GM23248 (cell line): ENCODE data around the gene TBX18. TPM values are rescaled to one million over a fixed set of nuclear protein-coding genes. Genes with fewer than 3 reads are reported as not detected.

Source experiments
- DNase-seq: peaks from one replicate; pipeline ENCODE4 v3.0.0-alpha.2; 2015
- H2AFZ ChIP-seq: fragments of 200-600 bp; sonication (generic); 2 replicates; pipeline ENCODE4 v1.6.1; 2016; ENCODE audit warnings: antibody characterized with exemption
- H3F3A ChIP-seq: fragments of 200-600 bp; sonication (generic); 2 replicates; pipeline ENCODE4 v1.6.1; 2016; ENCODE audit warnings: mild to moderate bottlenecking, antibody characterized with exemption, mixed run types; ENCODE audit not compliant: insufficient read depth
- H3K27ac ChIP-seq: fragments of 200-600 bp; sonication (generic); 2 replicates; pipeline ENCODE4 v1.5.1; 2016; ENCODE audit warnings: mild to moderate bottlenecking
- H3K27me3 ChIP-seq: fragments of 200-600 bp; sonication (generic); replicated peaks from 2 replicates; pipeline ENCODE4 v1.6.1; 2016; ENCODE audit warnings: mild to moderate bottlenecking; ENCODE audit not compliant: insufficient read depth
- H3K36me3 ChIP-seq: fragments of 200-600 bp; sonication (generic); 2 replicates; pipeline ENCODE4 v1.6.1; 2016; ENCODE audit warnings: low read depth, mild to moderate bottlenecking
- H3K4me1 ChIP-seq: fragments of 200-600 bp; sonication (generic); 2 replicates; pipeline ENCODE4 v1.6.1; 2016; ENCODE audit warnings: mild to moderate bottlenecking; ENCODE audit not compliant: insufficient read depth
- H3K4me2 ChIP-seq: fragments of 200-600 bp; sonication (generic); one replicate; pipeline ENCODE4 v1.6.1; 2016; ENCODE audit warnings: mild to moderate bottlenecking; ENCODE audit not compliant: unreplicated experiment
- H3K4me3 ChIP-seq: fragments of 200-600 bp; sonication (generic); 2 replicates; pipeline ENCODE4 v1.5.1; 2016; ENCODE audit warnings: mild to moderate bottlenecking
- H3K79me2 ChIP-seq: fragments of 200-600 bp; sonication (generic); 2 replicates; pipeline ENCODE4 v1.6.1; 2016; ENCODE audit warnings: mild to moderate bottlenecking; ENCODE audit not compliant: insufficient read depth
- H3K9ac ChIP-seq: fragments of 200-600 bp; sonication (generic); 2 replicates; pipeline ENCODE4 v1.6.1; 2016; ENCODE audit warnings: mild to moderate bottlenecking
- H3K9me2 ChIP-seq: fragments of 200-600 bp; sonication (generic); 2 replicates; pipeline ENCODE4 v1.6.1; 2016; ENCODE audit warnings: mixed run types, mild to moderate bottlenecking, moderate library complexity; ENCODE audit not compliant: insufficient read depth
- H3K9me3 ChIP-seq: fragments of 200-600 bp; sonication (generic); one replicate; pipeline ENCODE4 v1.6.1; 2017; ENCODE audit warnings: low read depth
- H4K20me1 ChIP-seq: fragments of 200-600 bp; sonication (generic); 2 replicates; pipeline ENCODE4 v1.6.0; 2016; ENCODE audit not compliant: insufficient read depth
- EZH2 ChIP-seq: fragments of 200-600 bp; sonication (generic); IDR thresholded peaks from 2 replicates; pipeline ENCODE4 v1.6.1; 2018; ENCODE audit warnings: antibody characterized with exemption, mild to moderate bottlenecking; ENCODE audit not compliant: insufficient read depth, poor library complexity, severe bottlenecking
- EZH2phosphoT487 ChIP-seq: fragments of 200-600 bp; sonication (generic); IDR thresholded peaks from 2 replicates; pipeline ENCODE4 v1.6.1; 2018; ENCODE audit warnings: antibody characterized with exemption, moderate library complexity, mild to moderate bottlenecking, low read depth; ENCODE audit not compliant: insufficient read depth
- WGBS, 2 experiments: methylation state at CpG; one replicate each; pipeline ENCODE4 v1.1.6; 2015 to 2017; ENCODE audit warnings: low lambda C conversion rate in 2 of 2, low coverage in 1 of 2; ENCODE audit errors: missing lambda C conversion rate in 2 of 2; 5-methylcytosine and 5-hydroxymethylcytosine counted together
- in situ Hi-C: fragments of 300-500 bp; cut with MboI; formaldehyde crosslinking; loops from 2 replicates; pipeline ENCODE4 v1.15.0; 2020
- polyA plus RNA-seq: library from polyadenylated mRNA; unstranded; fragments of >200 nt; fragmentation: Nextera tagmentation; extraction: Ambion mirVana; gene quantifications from 2 replicates; pipeline ENCODE4 v1.2.1, GENCODE V29; 2016
- total RNA-seq: library from RNA; depleted of rRNA; stranded (reverse); fragments of >200 nt; shearing (Covaris generic); gene quantifications from 2 replicates; pipeline ENCODE4 v1.2.3, GENCODE V29; 2014

Gene TBX18
- total and polyA plus RNA-seq, 2 experiments from 2014 or later: 5.7 to 16.2 TPM

- in situ Hi-C loops: no loop called here
- no peak for DNase-seq
- H3K4me1 ChIP-seq: no peaks in the 10 kb centered on the region
- H3F3A ChIP-seq: no peaks in the 10 kb centered on the region
- no peaks in the 10 kb centered on the region for H3K9me3 ChIP-seq
- H3K79me2 ChIP-seq: no peaks in the 10 kb centered on the region
- no peak overlapping the region for H2AFZ ChIP-seq
- 51 to 55% methylated on average over 2 of the region's 2 CpGs for WGBS, 2 experiments
- H3K27me3 ChIP-seq: no peaks in the 10 kb centered on the region
- H3K4me2 ChIP-seq: no peak overlapping the region
- no peak overlapping the region for H3K27ac ChIP-seq
- H3K4me3 ChIP-seq: no peak overlapping the region
- H4K20me1 ChIP-seq: no peaks in the 10 kb centered on the region
- TF ChIP-seq EZH2 (no peak), EZH2phosphoT487 (no peak)
- no peaks in the 10 kb centered on the region for H3K36me3 ChIP-seq
- no peak overlapping the region for H3K9ac ChIP-seq
- H3K9me2 ChIP-seq: no peaks in the 10 kb centered on the region
These were observed 45.2 kb downstream of the TBX18 start for GRCh38 chr6:84719152-84719551.

- Histone ChIP-seq H3K9ac (no peak overlapping the region), H3K9me3 (no peaks in the 10 kb centered on the region), H3K9me2 (no peaks in the 10 kb centered on the region), H3K4me3 (no peak overlapping the region), H3K27ac (no peak overlapping the region), H3K36me3 (no peaks in the 10 kb centered on the region), H2AFZ (no peak overlapping the region), H3K79me2 (no peaks in the 10 kb centered on the region), H3F3A (no peaks in the 10 kb centered on the region), H3K4me1 (no peaks in the 10 kb centered on the region), H4K20me1 (no peaks in the 10 kb centered on the region), H3K27me3 (no peaks in the 10 kb centered on the region), H3K4me2 (no peak overlapping the region)
- in situ Hi-C loops: no loop called here
- TF ChIP-seq EZH2: no peak
- no peak for TF ChIP-seq EZH2phosphoT487
- DNase-seq: no peak
- 82 to 88% methylated on average over 5 of the region's 5 CpGs for WGBS, 2 experiments
These were observed 46.1 kb downstream of the TBX18 start for GRCh38 chr6:84718038-84718955.

- Histone ChIP-seq H3K9ac (no peak overlapping the region), H3K27ac (no peak overlapping the region), H3K4me3 (no peak overlapping the region), H3K9me3 (no peaks in the 10 kb centered on the region), H3K79me2 (no peaks in the 10 kb centered on the region), H4K20me1 (no peaks in the 10 kb centered on the region), H3F3A (no peaks in the 10 kb centered on the region), H3K9me2 (no peaks in the 10 kb centered on the region), H3K4me2 (no peak overlapping the region), H3K4me1 (no peaks in the 10 kb centered on the region), H3K27me3 (no peaks in the 10 kb centered on the region), H3K36me3 (no peaks in the 10 kb centered on the region), H2AFZ (no peak overlapping the region)
- no peak for DNase-seq
- TF ChIP-seq EZH2phosphoT487: no peak
- no peak for TF ChIP-seq EZH2
- in situ Hi-C loops: no loop called here
- WGBS, 2 experiments: 39 to 55% methylated on average over 1 of the region's 1 CpG
These were observed 55.3 kb downstream of the TBX18 start for GRCh38 chr6:84709121-84709520.

GRCh38 chr6:84707171-84707570, 57.2 kb downstream of the TBX18 start:
- no peaks in the 10 kb centered on the region for H3K4me1 ChIP-seq
- no peaks in the 10 kb centered on the region for H3K27me3 ChIP-seq
- no peaks in the 10 kb centered on the region for H3K9me2 ChIP-seq
- no peak overlapping the region for H3K4me3 ChIP-seq
- in situ Hi-C loops: no loop called here
- H3K4me2 ChIP-seq: no peak overlapping the region
- no peaks in the 10 kb centered on the region for H3K36me3 ChIP-seq
- DNase-seq: no peak
- H3K9ac ChIP-seq: no peak overlapping the region
- H3K9me3 ChIP-seq: no peaks in the 10 kb centered on the region
- H2AFZ ChIP-seq: no peak overlapping the region
- H4K20me1 ChIP-seq: no peaks in the 10 kb centered on the region
- no peak overlapping the region for H3K27ac ChIP-seq
- WGBS, 2 experiments: 25 to 50% methylated on average over 3 of the region's 3 CpGs
- no peaks in the 10 kb centered on the region for H3F3A ChIP-seq
- H3K79me2 ChIP-seq: no peaks in the 10 kb centered on the region
- no peak for TF ChIP-seq EZH2phosphoT487
- TF ChIP-seq EZH2: no peak
